Erythroblast (primary cell): ENCODE data around the gene CYB5D1.

Experiments
- GATA1 ChIP-seq: IDR thresholded peaks from 2 replicates; pipeline ENCODE4 v1.6.1; 2011; ENCODE audit warnings: low read depth, mild to moderate bottlenecking, control low read depth, low read length, moderate library complexity
- POLR2A ChIP-seq: IDR thresholded peaks from 2 replicates; pipeline ENCODE4 v1.6.1; 2011; ENCODE audit warnings: mild to moderate bottlenecking, low read length

GRCh38 chr17:7833011-7833794 is 24.6 kb upstream of the CYB5D1 start:
- TF ChIP-seq POLR2A (no peak), GATA1 (no peak)
